Glutamatergic neuron (in vitro differentiated cells): ENCODE data around the gene COPZ1. TPM values are rescaled to one million over a fixed set of nuclear protein-coding genes. Genes with fewer than 3 reads are reported as not detected.

Source experiments
- DNase-seq: peaks from one replicate; pipeline ENCODE4 v3.0.0; 2022
- H3K27ac Mint-ChIP-seq: one replicate; pipeline ENCODE4 v1.8.0; 2020; ENCODE audit warnings: mild to moderate bottlenecking, mixed read lengths, inconsistent platforms; ENCODE audit not compliant: unreplicated experiment
- H3K27me3 Mint-ChIP-seq: one replicate; pipeline ENCODE4 v1.8.0; 2020; ENCODE audit warnings: mild to moderate bottlenecking, moderate library complexity, mixed read lengths, inconsistent platforms; ENCODE audit not compliant: unreplicated experiment
- H3K36me3 Mint-ChIP-seq: one replicate; pipeline ENCODE4 v1.8.0; 2020; ENCODE audit warnings: mild to moderate bottlenecking, mixed read lengths, inconsistent platforms; ENCODE audit not compliant: unreplicated experiment
- H3K4me1 Mint-ChIP-seq: one replicate; pipeline ENCODE4 v1.8.0; 2020; ENCODE audit warnings: mild to moderate bottlenecking, low read depth, mixed read lengths, inconsistent platforms; ENCODE audit not compliant: unreplicated experiment
- H3K4me3 Mint-ChIP-seq: one replicate; pipeline ENCODE4 v1.8.0; 2020; ENCODE audit warnings: mild to moderate bottlenecking, mixed read lengths, inconsistent platforms; ENCODE audit not compliant: unreplicated experiment
- H3K9me3 Mint-ChIP-seq: one replicate; pipeline ENCODE4 v1.8.0; 2020; ENCODE audit warnings: mild to moderate bottlenecking, moderate library complexity, mixed read lengths, inconsistent platforms; ENCODE audit not compliant: unreplicated experiment
- CTCF ChIP-seq: fragments of 200-600 bp; sonication (generic); IDR thresholded peaks from one replicate; pipeline ENCODE4 v1.5.0; 2021; ENCODE audit not compliant: partially characterized antibody, unreplicated experiment
- total RNA-seq: library from RNA; stranded (reverse); fragmentation: NEBNext Ultra II Directional; extraction: Animal tissue kit (Norgen Biotek cat#: 25700); gene quantifications from one replicate; pipeline ENCODE4 v1.2.1, GENCODE V29; 2021; ENCODE audit not compliant: unreplicated experiment

Gene COPZ1
- total RNA-seq, 1 donor from 2014 or later: 88.6 TPM

GRCh38 chr12:54298904-54299303, 26.0 kb upstream of the COPZ1 start:
- no peak for DNase-seq
- Mint-ChIP-seq H3K27me3 (peaks cover 4% of the 10 kb centered on the region), H3K9me3 (peaks cover 1% of the 10 kb centered on the region), H3K36me3 (no peaks in the 10 kb centered on the region), H3K4me3 (no peak overlapping the region), H3K4me1 (peaks cover 2% of the 10 kb centered on the region), H3K27ac (no peak overlapping the region)
- TF ChIP-seq CTCF: no peak

GRCh38 chr12:54299515-54300224, 25.3 kb upstream of the COPZ1 start:
- DNase-seq: no peak
- Mint-ChIP-seq H3K4me1 (peaks cover 4% of the 10 kb centered on the region), H3K4me3 (peak overlapping the region; percentile 43), H3K27me3 (peaks cover 4% of the 10 kb centered on the region), H3K9me3 (peaks cover 1% of the 10 kb centered on the region), H3K27ac (no peak overlapping the region), H3K36me3 (no peaks in the 10 kb centered on the region)
- no peak for TF ChIP-seq CTCF

GRCh38 chr12:54300225-54300731, 24.7 kb upstream of the COPZ1 start:
- DNase-seq: no peak
- no peak for TF ChIP-seq CTCF
- peak overlapping the region; percentile 76 for H3K4me3 Mint-ChIP-seq
- H3K4me1 Mint-ChIP-seq: peaks cover 4% of the 10 kb centered on the region
- no peak overlapping the region for H3K27ac Mint-ChIP-seq
- H3K36me3 Mint-ChIP-seq: no peaks in the 10 kb centered on the region
- peaks cover 4% of the 10 kb centered on the region for H3K27me3 Mint-ChIP-seq
- H3K9me3 Mint-ChIP-seq: peaks cover 1% of the 10 kb centered on the region

GRCh38 chr12:54300732-54301427, 24.1 kb upstream of the COPZ1 start, which contains the start of gene NFE2:
TSS of gene NFE2 (minus strand) at chr12:54301015. CDS start at chr12:54295248, 5,767 bp downstream.
- Mint-ChIP-seq H3K27ac (no peak within 1 kb of the TSS), H3K27me3 (peaks cover 4% of the 10 kb centered on the region), H3K9me3 (peaks cover 1% of the 10 kb centered on the region), H3K36me3 (no peaks in the 10 kb centered on the region), H3K4me1 (peaks cover 4% of the 10 kb centered on the region), H3K4me3 (peak within 1 kb of the TSS; percentile 76)
- DNase-seq: peak; percentile 80
- no peak for TF ChIP-seq CTCF
